ENCODE measurements around the gene KIRREL1. TPM values are rescaled to one million over a fixed set of nuclear protein-coding genes. Genes with fewer than 3 reads are reported as not detected.

Gene KIRREL1
- total and polyA plus RNA-seq, 2 of the 8 experiments (the other 6 are each of a cell fraction or from before 2014, with no cell fraction given), result 14.2 to 39.0 TPM

GRCh38 chr1:158147869-158148268, 154.4 kb downstream of the KIRREL1 start (continued):
- TF ChIP-seq TEAD4 (IDR thresholded peaks at IDR 0.05; ENCODE audit: low read depth, low read length) (no peak), SP2 (IDR thresholded peaks at IDR 0.05; ENCODE audit: low read length) (no peak), CBX5 (IDR thresholded peaks at IDR 0.05; ENCODE audit: low read depth, low read length) (no peak), CEBPB (IDR thresholded peaks at IDR 0.05; ENCODE audit: low read depth, low read length) (no peak), USF2 (IDR thresholded peaks at IDR 0.05; ENCODE audit: low read length) (no peak), RBBP5 (IDR thresholded peaks at IDR 0.05; ENCODE audit: borderline replicate concordance, low read depth, low read length) (no peak), EGR1 (IDR thresholded peaks at IDR 0.05; ENCODE audit: borderline replicate concordance, low read depth, low read length) (no peak)
